Stomach (tissue), 4 donors: ENCODE results near the gene ACAP3.

ENCODE experiments used
- POLR2A ChIP-seq, 4 donors: fragments of 450-650 bp; IDR thresholded peaks; one replicate each; pipeline ENCODE4 v1.6.1; 2016; ENCODE audit warnings: antibody characterized with exemption in 4 of 4, control low read depth in 2 of 4, mild to moderate bottlenecking in 1 of 4, moderate library complexity in 1 of 4
- POLR2AphosphoS5 ChIP-seq, 3 donors: sonication (generic); formaldehyde crosslinking; IDR thresholded peaks; one replicate each; pipeline ENCODE4 v1.6.1; 2016; ENCODE audit warnings: antibody characterized with exemption in 3 of 3

DNA sequence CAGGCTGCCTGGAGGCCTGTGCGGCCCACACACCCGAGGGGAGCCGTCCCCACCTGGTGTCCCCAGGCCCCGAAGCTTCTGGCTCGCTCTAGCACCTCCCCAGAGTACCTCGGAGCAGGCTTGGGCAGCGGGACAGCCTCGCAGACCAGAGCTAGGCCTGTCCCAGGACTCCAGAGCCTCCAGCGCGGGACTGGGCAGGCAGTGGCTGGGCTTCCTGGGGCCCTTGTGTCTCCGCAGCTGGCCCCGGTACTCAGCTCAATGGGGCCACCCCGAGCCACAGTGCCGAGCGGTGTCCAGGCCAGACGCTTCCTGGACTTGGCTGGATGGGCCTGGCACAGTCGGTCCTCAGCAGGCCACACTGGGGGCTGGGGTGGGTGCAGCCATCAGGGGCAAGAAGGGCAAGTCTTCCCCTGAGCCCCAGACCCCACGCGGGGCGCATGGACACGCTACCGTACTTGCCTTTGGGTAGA lies 22.6 kb downstream of the ACAP3 start:
- no peak for TF ChIP-seq POLR2A (IDR thresholded peaks at IDR 0.05)
- no peak for TF ChIP-seq POLR2AphosphoS5 (IDR thresholded peaks at IDR 0.05)
